Activated CD8-positive, alpha-beta T cell treated with anti-CD3 and anti-CD28 coated beads for 36 hours (primary cell): ENCODE results near the gene ANKFN1. TPM values are rescaled to one million over a fixed set of nuclear protein-coding genes. Genes with fewer than 3 reads are reported as not detected.

Experiments
- ATAC-seq: fragments of 200-7000 bp; cut with Tn5 transposase; one replicate; pipeline ENCODE4 v1.10.0; 2021; ENCODE audit warnings: mild to moderate bottlenecking, moderate library complexity
- CTCF ChIA-PET: fragments of 350-600 bp; sonication (Branson Sonifier 250); formaldehyde crosslinking; loops from one replicate; lab custom pipeline; 2021; ENCODE audit warnings: antibody characterized with exemption; lab: Charles Lee
- POLR2A ChIA-PET: fragments of 350-600 bp; sonication (Branson Sonifier 250); formaldehyde crosslinking; loops from one replicate; lab custom pipeline; 2021; ENCODE audit warnings: antibody characterized with exemption; lab: Charles Lee
- DNase-seq: peaks from one replicate; pipeline ENCODE4 v3.0.0-alpha.2; 2020
- H3K27ac Mint-ChIP-seq: one replicate; pipeline ENCODE4 v1.8.0; 2021; ENCODE audit warnings: mild to moderate bottlenecking, mixed read lengths
- H3K27me3 Mint-ChIP-seq: one replicate; pipeline ENCODE4 v1.8.0; 2021; ENCODE audit warnings: mixed read lengths
- H3K36me3 Mint-ChIP-seq: one replicate; pipeline ENCODE4 v1.8.0; 2021; ENCODE audit warnings: low read depth, mixed read lengths
- H3K4me1 Mint-ChIP-seq: one replicate; pipeline ENCODE4 v1.8.0; 2021; ENCODE audit warnings: low read depth, mixed read lengths
- H3K4me3 Mint-ChIP-seq: one replicate; pipeline ENCODE4 v1.8.0; 2021; ENCODE audit warnings: mild to moderate bottlenecking, moderate library complexity, mixed read lengths
- H3K9me3 Mint-ChIP-seq: one replicate; pipeline ENCODE4 v1.8.0; 2021; ENCODE audit warnings: mixed read lengths
- CTCF ChIP-seq: fragments of 200-600 bp; IDR thresholded peaks from one replicate; pipeline ENCODE4 v1.8.0; 2022; ENCODE audit warnings: antibody characterized with exemption, mild to moderate bottlenecking
- intact Hi-C: fragments of 100-400 bp; cut with micrococcal nuclease; formaldehyde crosslinking; loops from one replicate; pipeline ENCODE4 v1.10.0; 2022
- total RNA-seq, 2 experiments: library from RNA; stranded (reverse); gene quantifications; one replicate each; pipeline ENCODE4 v1.2.3, GENCODE V29; 2021

The ANKFN1 gene
- total RNA-seq, 2 experiments from 2014 or later, result not detected

GRCh38 chr17:56131431-56131830 lies 21.8 kb upstream of the ANKFN1 start:
- H3K4me3 Mint-ChIP-seq, result no peak overlapping the region
- no peaks in the 10 kb centered on the region for H3K36me3 Mint-ChIP-seq
- no peaks in the 10 kb centered on the region for H3K9me3 Mint-ChIP-seq
- no peak for DNase-seq
- H3K27ac Mint-ChIP-seq, result no peak overlapping the region
- no peaks in the 10 kb centered on the region for H3K27me3 Mint-ChIP-seq
- intact Hi-C loops, result no loop called here
- no peak for TF ChIP-seq CTCF
- ChIA-PET CTCF (no interaction called here), POLR2A (no interaction called here)
- H3K4me1 Mint-ChIP-seq, result no peaks in the 10 kb centered on the region
- ATAC-seq, result no peak

GRCh38 chr17:56136301-56136700 lies 17.0 kb upstream of the ANKFN1 start:
- Mint-ChIP-seq H3K36me3 (no peaks in the 10 kb centered on the region), H3K4me3 (no peak overlapping the region), H3K27ac (no peak overlapping the region), H3K4me1 (no peaks in the 10 kb centered on the region), H3K9me3 (no peaks in the 10 kb centered on the region), H3K27me3 (no peaks in the 10 kb centered on the region)
- ChIA-PET POLR2A (no interaction called here), CTCF (no interaction called here)
- ATAC-seq, result no peak
- intact Hi-C loops, result no loop called here
- no peak for DNase-seq
- no peak for TF ChIP-seq CTCF

GRCh38 chr17:56141046-56141839 lies 12.0 kb upstream of the ANKFN1 start:
- no peaks in the 10 kb centered on the region for H3K36me3 Mint-ChIP-seq
- CTCF ChIA-PET, result interaction anchor here (1.6 kb wide), 1 partner anchor 12 kb away, joined by 4 read pairs; no protein-coding TSS in a partner anchor
- intact Hi-C loops, result no loop called here

GRCh38 chr17:56142325-56142724 lies 10.9 kb upstream of the ANKFN1 start:
- Mint-ChIP-seq H3K4me1 (no peaks in the 10 kb centered on the region), H3K36me3 (no peaks in the 10 kb centered on the region), H3K4me3 (no peak overlapping the region), H3K9me3 (no peaks in the 10 kb centered on the region), H3K27ac (no peak overlapping the region), H3K27me3 (no peaks in the 10 kb centered on the region)
- ATAC-seq (no peak), DNase-seq (no peak)
- intact Hi-C loops, result no loop called here
- CTCF ChIA-PET, result interaction anchor here (1.6 kb wide), 1 partner anchor 13 kb away, joined by 4 read pairs; no protein-coding TSS in a partner anchor
- POLR2A ChIA-PET, result no interaction called here
- no peak for TF ChIP-seq CTCF

More at GRCh38 chr17:56141046-56141839, 12.0 kb upstream of the ANKFN1 start:
- Mint-ChIP-seq H3K4me1 (no peaks in the 10 kb centered on the region), H3K4me3 (no peak overlapping the region), H3K9me3 (no peaks in the 10 kb centered on the region), H3K27me3 (no peaks in the 10 kb centered on the region), H3K27ac (no peak overlapping the region)
- ATAC-seq, result no peak
- no peak for DNase-seq
- TF ChIP-seq CTCF, result no peak
- POLR2A ChIA-PET, result no interaction called here

GRCh38 chr17:56142781-56143180 lies 10.5 kb upstream of the ANKFN1 start:
- Mint-ChIP-seq H3K27ac (no peak overlapping the region), H3K36me3 (no peaks in the 10 kb centered on the region), H3K4me1 (no peaks in the 10 kb centered on the region), H3K9me3 (no peaks in the 10 kb centered on the region), H3K27me3 (no peaks in the 10 kb centered on the region), H3K4me3 (no peak overlapping the region)
- intact Hi-C loops, result no loop called here
- POLR2A ChIA-PET, result no interaction called here
- CTCF ChIA-PET, result interaction anchor here (1.6 kb wide), 1 partner anchor 13 kb away, joined by 4 read pairs; no protein-coding TSS in a partner anchor
- no peak for TF ChIP-seq CTCF
- no peak for DNase-seq
- ATAC-seq, result no peak
